Stimulated activated CD8-positive, alpha-beta memory T cell treated with anti-CD3 and anti-CD28 coated beads, Interleukin-12 subunit alpha, Interleukin-12 subunit beta, amount 100 ng/mL, for 24 hours (primary cell): Measurements from ENCODE around the gene MESP1.
"Not testable (repeated sequence)": the region's sequence is repeated elsewhere in the genome, so short reads cannot be mapped to it uniquely, and the experiment has no call there.

Experiments used
- DNase-seq: peaks from one replicate; pipeline ENCODE4 v3.0.0-alpha.2; 2020; ENCODE audit errors: extremely low read depth

MESP1 gene, protein sequence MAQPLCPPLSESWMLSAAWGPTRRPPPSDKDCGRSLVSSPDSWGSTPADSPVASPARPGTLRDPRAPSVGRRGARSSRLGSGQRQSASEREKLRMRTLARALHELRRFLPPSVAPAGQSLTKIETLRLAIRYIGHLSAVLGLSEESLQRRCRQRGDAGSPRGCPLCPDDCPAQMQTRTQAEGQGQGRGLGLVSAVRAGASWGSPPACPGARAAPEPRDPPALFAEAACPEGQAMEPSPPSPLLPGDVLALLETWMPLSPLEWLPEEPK

DNA sequence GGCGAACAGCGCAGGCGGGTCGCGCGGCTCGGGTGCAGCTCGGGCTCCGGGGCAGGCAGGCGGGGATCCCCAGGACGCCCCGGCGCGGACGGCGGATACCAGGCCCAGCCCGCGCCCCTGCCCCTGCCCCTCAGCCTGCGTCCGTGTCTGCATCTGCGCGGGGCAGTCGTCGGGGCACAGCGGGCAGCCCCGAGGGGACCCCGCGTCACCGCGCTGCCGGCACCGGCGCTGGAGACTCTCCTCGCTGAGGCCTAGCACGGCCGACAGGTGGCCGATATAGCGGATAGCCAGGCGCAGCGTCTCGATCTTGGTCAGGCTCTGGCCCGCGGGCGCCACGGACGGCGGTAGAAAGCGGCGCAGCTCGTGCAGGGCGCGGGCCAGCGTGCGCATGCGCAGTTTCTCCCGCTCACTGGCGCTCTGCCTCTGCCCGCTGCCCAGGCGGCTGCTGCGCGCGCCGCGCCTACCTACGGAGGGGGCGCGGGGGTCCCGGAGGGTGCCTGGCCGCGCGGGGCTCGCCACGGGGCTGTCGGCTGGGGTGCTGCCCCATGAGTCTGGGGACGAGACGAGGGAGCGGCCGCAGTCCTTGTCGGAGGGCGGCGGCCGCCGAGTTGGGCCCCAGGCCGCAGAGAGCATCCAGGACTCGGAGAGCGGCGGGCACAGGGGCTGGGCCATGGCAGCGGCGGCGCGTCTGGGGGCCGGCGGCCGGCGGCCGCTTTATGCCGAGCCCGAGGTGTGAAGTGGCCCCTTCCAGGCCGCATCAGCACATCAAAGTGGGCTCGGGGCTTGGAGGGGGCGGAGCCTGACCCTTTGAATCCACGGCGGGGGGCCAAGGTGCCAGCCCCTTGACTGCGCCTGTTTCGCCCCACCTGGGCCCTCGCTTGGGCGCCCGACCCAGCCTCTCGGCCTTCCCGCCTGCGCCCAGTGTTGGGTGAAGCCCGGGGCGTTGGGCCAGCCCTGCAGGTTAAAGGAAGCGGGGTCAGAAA, at the start of gene MESP1:
Gene MESP1, minus strand, starts transcription at position 690 of the 983 bp plus-strand sequence. Its CDS starts 18 bp downstream, at position 672.
- DNase-seq, result peak; percentile 63

DNA sequence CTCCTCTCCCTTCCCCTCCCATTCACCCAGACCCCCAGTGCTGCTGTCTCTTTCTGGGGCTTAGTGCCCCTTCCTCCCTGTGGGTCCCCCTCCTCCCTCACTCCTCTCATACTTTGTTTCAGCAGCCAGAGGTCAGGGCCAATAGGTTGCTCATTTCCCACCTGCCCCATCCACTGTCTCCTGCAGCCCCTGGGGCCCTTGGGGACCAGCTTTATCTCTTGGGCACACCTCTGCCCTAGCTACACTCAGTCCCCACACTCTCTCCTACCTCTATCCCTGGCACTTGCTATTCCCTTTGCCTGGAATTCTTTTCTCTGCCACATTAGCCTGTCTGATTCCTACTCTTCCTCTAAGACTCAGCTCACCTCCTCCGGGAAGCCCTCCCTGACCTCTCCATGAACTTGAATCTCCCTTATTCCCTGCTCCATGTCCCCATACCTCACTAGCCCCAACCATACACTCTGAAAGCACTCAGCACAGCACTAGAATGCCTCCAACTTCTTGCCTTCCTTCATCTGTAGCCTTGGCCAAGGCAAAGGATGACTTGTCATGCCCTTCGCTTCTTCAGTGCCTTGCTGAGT, 49.0 kb upstream of the MESP1 start:
- DNase-seq, result no peak

DNA sequence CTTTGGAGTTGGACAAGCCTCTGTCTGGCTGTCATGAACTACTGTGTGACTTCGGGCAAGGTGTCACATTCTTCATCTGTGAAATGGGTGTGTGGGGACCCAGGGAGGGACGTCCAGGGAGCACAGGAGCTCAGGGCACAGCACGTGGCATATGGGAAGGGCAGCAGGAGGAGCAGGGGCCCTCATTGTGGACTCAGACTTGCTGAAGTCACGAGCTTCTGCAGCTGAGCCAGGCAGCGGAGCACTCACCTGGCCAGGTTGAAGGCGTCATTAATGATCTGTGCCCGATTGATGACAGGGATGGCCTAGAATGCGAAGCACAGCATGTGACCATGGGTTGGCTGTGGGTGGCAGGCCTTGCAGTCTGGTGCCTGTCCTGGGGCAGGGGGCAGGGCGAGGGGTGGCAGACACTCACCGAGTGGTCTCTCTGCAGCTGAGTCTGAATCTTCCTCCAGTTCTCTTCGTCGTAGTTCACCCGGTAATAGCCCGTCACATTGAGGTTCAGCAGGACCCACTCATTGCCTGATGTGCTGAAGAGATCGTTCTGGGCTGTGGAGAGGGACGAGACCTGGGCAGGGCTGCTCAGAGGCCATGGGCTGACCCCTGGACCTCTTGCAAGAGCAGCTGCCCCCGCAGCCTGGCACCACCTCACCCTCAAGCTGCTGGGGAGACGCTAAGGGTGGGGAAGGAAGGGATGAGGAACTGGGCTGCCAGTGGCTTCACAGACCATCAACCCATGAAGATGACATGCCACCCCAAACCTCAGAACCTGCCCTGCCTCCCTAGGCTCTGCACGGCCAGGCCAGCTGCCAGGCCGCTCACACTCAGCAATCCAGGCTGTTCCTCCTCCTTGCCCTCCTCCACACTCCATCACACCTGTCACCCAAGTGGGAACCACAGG, 48.2 kb upstream of the MESP1 start:
- DNase-seq, result no peak

DNA sequence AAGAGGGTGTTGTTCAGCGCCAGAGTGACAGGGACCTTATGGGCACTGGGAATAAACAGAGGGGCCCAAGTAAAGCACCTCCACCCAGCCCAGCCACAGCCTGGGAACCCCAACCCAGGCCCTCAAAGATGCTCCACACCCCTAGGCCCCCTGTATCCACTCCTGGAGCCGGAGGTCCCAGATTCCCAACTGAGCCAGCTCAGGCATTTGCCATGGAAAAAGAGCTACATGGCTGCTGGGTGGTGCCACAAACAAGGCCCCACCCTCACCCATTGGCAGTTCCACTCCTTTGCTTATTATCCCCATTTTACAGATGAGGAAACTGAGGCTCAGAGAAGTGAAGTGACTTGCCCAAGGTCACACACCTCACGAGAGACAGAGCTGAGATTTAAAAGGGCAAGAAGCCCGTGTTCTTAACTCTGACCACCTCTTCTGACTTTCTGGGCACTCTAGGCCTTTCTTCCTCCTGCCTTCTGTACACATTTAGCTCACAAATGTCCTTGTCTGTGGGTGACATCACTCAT, 46.7 kb upstream of the MESP1 start:
- no peak for DNase-seq

DNA sequence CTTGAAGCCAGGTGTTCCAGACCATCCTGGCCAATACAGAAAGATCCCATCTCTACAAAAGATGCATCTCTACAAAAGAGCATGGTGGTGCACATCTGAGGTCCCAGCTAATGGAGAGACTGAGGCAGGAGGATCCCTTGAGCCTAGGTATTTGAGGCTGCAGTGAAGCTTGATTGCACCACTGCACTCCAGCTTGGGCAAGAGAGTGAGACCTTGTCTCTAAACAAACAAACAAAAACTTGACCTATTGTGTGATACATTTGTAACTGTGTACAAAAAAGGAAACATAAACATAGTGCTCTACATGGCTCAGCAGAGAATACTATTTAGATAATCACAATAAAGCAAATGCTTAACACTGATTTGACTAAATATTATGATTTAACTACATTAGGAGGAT, 44.9 kb upstream of the MESP1 start:
- no peak for DNase-seq

DNA sequence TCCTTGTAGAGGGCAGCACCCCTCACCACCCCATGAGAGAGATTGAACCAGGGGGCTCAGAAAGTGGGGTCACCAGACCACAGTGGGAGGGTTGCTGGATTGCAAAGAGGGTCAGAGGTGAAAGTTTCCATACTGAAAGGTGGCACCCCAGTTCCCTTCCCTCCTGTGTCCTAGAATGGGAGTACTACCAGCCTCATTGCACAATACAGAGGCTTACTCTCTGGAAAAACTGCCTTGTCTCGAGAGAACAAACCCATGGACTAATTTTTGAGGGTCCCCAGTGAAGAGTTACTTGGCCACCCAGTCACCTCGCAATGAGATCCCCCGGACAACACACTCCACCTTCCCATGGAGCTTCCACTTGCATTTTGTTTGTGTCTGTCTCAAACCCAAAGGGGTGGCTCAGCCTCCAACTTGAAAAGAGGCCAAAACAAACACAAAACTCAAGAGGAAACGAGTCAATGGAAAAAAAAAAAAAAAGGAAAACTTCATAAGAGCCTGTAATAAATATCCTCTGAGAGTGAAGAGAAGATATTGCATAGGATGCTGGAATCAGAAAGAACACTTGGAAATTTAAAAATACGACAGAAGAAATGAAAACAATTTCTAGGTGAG, 43.7 kb upstream of the MESP1 start:
- no peak for DNase-seq

DNA sequence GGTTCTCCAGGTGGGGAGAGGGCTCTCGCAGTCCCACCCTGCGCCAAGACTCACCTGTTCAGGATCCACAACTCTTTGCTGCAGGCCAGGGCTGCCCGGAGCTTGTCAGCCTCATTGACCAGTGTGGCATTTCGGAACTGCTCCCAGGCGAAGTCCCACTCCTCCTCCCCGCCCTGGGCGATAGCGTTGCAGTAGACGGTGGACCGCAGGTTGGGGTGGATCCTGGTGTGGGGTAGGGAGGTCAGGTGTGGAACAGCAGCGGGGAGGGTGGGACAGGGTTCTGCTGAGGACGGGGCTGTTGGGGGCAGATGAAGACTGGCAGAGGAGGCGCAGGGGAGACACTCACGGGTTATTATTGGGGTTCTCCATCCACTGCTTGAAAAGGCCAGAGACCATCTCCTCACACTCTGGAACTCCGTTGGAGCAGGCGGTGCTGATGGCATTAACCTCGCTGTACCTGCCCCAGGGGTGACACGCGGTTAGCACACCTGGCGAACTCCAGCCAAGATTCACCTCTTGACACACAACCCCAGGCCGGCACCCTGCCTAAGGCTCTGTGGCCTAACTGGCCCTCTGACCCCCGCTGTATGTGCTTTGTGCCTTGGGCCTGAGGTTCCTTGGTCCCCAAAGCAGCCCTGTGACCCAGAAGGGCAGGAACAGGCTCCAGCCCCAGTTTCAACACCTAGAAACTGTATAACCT, 41.2 kb upstream of the MESP1 start:
- DNase-seq, result no peak

DNA sequence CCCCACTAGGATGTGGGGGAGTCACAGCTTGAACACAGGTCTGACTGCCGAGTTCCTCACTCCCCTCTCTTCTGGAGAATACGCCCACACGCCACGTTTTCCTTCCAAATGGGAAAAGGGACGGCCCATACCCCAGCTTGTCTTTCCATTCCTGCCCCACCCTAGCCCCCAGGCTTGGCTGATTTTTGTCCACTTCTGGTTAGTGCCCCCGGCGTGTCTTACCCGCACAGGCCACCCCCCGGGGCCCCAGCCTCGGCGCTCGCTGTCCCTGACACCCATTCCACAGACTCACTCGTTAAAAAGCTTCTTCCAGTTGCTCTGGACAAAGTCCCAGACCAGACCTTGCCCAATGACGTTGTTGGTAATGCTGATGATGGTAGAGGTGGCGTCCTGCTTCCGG, 39.6 kb upstream of the MESP1 start:
- DNase-seq, result no peak

DNA sequence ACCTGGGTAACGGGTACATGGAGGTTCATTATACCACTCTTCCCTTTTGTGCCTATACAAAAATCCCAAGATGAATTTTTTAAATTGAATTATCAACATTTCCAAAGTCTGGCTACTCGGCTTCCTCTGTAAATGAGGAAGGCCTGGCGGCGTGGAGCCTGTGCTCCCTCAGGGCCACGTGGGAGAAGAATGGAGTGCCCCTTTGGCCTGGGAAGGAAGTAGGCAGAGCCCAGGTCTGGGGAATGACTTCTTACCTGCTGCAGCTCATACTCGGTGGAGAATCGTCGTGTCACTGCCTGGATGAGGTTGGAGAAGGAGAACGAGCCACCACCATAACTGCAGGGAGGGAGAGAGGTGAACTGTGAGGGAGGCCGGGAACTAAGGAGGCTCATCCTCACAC, 39.2 kb upstream of the MESP1 start:
- no peak for DNase-seq

DNA sequence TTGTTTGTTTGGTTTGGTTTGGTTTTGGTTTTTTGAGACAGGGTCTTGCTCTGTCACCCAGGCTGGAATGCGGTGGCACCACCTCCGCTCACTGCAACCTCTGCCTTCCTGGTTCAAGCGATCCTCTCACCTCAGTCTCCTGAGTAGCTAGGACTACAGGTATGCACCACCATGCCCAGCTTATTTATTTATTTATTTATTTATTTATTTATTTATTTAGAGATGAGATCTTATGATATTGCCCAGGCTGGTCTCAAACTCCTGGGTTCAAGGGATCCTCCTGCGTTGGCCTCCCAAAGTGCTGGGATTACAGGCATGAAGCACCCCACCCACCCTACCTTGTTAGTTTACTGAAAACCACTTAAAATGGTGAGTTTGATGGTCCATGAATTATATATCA, 37.5 kb upstream of the MESP1 start:
- not testable (repeated sequence) for DNase-seq

DNA sequence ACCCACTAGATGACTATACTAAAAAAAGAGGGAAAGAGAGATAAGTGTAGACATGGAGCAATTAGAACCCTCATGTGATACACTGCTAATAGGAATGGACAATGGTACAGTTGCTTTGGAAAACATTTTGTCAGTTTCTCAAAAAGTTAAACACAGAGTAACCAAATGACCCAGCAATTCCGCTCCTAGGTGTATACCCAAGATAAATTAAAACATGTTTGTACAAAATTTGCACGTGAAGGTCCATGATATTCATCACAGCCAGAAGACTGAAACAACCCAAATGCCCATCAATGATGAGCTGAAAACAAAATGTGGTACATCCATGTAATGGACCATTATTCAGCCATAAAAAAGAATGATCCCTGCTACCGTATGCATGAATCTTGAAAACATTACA, 36.9 kb upstream of the MESP1 start:
- DNase-seq, result no peak

DNA sequence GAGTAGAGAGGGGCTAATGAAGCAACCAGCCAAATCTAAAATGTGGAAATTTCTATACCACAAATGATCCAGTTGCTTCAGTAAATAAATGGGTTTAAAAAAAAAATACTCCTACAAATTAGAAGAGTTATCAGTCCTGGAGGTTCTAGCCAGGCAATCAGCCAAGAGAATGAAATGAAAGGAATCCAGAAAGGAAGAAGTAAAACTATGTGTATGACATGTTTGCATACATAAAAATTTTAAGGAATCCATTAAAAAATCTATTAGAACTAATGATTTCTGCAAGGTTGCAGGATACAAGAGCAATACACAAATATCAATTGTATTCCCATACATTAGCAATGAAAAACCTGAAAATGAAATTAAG, 34.7 kb upstream of the MESP1 start:
- DNase-seq, result no peak

DNA sequence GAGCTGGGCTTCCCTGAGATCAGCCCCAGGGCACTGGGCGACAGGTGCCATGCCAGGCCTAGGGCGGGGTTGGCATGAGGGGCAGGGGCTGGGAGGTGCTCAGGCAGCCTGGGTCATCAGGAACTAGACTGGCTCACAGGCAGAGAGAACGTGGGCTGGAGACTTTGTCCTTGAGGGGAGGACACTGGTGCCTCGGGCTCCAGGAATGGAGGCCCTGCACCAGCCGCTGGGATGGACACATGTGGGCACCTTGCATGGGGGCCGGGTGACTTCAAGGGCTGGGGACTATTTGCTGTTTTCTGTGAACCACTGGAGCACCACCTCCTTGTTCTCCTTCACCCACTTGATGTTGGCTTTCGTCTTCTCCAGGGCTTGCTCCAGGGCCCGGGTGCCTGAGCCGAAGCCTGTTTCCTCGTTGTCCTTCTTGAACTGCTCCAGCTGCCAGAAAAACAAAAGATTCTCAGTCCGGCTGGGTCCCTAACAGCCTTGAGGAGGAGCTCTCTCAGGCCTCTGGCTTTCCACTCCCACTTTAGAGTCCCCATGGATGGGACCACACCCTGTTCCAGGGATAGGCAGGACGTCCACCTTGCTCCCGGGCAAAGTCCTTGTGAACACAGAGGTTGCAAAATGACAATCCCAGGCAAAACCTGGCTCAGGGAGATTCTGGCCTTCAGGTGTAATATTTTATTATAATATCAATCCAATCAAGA, 34.2 kb upstream of the MESP1 start:
- no peak for DNase-seq

DNA sequence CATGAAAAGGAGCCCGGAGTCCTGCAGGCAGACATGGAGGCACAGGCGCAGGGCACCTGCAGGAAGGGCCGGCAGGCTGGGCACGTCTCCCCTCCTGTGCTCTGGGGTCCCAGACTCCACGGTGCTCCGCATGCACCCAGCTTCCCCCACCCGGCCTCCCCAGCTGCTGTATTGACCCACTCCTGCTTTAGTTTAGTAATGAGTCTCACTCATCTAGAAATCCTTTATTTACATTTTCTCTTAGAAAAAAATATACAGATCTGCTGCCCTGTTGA, 33.6 kb upstream of the MESP1 start:
- no peak for DNase-seq

DNA sequence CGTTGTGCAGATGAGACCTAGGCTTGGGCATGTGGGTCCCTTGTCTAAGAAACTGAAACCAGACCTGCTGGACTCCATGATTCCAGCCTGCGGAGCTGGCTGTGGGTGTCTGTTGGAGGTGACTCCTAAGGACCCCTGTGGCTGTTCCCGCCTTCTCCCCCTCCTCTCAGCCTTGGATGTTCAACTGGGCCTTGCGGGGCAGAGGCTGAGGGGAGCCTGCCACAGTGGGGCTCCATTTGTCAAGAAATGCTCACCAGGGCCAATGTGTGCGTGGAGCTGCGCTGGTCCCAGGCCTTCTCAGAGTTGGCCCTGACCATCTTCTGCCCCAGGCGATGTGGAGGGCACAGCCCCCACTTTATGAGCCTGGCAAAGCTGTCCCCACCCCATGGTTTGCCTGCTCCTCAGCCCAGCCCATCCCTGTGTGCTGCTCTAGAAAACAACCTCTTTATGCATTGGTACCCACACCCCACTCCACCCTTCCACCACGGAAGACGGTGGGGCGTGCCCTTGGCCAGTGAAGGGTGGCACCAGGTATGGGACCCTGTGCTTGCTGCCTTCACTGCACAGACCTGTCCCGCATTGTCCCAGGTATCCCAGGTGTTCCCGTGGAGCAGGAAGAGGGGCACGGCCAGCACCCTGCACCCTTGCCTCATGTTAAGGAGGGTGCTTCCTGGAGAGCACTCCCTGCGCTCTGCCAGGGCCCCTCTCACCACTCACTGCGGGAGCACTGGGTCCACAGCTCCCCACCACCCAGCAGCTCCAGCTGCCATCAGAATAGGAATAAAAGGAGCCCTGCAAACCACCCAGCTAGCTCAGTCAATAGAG, 33.0 kb upstream of the MESP1 start:
- no peak for DNase-seq

DNA sequence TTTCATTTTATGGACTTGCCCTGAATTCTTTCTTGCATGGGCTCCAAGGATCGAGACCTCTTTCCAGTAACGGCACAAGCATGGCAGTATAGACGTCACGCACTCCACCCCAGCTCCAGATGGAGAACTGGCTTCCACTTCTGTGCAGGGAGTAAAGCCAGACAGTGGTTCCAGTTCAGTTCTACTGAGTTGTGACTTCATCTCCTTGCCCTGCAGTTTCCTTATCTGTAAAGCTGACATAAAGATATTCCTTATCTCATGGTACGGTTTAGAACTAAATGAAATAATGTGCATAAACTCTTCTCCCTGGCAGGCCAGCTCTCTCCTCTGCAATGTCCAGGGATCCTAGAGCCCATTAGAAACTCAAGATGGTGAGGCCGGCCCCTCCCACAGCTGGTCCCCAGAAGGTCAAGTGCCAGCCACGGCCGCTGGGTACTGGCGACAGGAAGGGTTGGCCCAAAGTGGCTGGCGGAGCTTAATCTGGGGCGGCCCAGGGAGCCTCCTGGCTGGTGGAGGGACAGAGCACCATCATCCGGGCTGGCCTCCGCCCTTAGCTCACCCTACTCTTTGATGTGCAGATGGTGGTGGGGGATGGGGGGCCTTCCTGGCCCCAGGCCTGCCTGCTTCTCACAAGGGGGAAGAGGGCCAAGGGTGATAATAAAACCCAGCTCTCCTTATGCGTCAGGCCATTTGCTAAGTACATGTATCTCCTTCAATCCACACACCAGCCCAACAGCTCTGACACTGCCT, 32.2 kb upstream of the MESP1 start:
- no peak for DNase-seq

DNA sequence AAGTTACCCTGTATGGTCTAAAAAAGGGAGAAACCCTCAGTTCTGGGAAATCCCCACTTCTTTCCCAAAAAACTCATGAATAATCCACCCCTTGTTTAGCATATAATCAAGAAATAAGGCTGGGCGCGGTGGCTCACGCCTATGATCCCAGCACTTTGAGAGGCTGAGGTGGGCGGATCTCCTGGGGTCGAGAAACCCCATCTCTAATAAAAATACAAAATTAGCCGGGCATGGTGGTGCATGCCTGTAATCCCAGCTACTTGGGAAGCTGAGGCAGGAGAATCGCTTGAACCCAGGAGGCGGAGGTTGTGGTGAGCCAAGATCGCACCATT, 31.5 kb upstream of the MESP1 start:
- DNase-seq, result not testable (repeated sequence)

DNA sequence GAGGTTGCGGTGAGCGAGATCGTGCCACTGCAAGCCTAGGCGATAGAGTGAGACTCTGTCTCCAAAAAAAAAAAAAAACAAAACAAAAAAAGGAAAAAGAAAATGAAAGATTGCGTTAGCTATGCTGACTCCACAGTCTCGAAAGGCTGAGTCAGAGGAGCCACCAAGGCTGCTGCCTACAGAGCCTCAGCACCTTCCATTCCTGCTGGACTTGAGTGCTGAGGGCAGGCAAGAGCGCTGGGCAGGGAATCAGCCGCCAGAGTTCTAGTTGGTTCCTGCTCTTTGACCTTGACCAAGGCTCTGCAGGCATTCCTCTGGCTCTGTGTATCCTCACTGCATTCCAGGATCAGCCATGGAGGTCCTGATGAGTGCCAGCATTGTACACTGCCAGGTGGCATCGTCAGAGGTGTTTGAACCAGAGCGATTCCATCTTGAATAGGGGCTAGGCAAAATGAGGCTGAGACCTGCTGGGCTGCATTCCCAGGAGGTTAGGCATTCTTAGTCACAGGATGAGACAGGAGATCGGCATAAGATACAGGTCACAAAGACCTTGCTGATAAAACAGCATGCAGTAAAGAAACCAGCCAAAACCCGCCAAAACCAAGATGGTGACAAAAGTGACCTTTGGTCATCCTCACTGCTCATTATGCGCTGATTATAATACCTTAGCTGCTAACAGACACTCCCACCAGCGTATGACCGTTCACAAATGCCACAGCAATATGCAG, 31.0 kb upstream of the MESP1 start:
- DNase-seq, result no peak
